Left kidney (tissue), 2 donors: ENCODE data around the gene CCDC136. TPM values are rescaled to one million over a fixed set of nuclear protein-coding genes. Genes with fewer than 3 reads are reported as not detected.

Source experiments
- DNase-seq: peaks from one replicate; pipeline ENCODE4 v3.0.0-alpha.2; 2013
- polyA plus RNA-seq: library from polyadenylated mRNA; unstranded; fragments of 120-200 nt; gene quantifications from one replicate; pipeline ENCODE4 v1.2.1, GENCODE V29; 2013; ENCODE audit not compliant: insufficient read length

The CCDC136 gene
- polyA plus RNA-seq, 1 donor, result 26.3 TPM

- no peak for DNase-seq
Measured at GRCh38 chr7:128844777-128845311, 53.1 kb downstream of the CCDC136 start.

DNA sequence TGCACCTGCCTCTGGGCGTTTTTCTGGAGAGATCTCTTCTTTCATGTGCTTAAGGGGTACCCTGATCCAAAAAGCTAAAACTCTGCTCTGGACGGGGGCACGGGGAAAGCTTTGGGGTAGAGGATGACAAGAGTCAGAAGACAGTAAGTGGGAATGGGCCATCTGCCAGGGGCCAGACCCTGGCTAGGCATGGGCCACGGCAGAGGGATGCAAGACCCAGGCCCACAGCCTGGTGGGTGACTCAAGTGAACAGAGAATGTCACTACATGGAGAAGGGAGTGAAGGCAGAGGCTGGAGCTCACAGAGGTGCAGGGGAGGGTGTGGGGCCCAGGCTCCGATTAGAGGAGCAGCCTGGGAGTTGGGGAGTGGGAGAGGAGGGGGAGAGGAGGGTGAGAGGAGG lies 53.7 kb downstream of the CCDC136 start:
- no peak for DNase-seq

- no peak for DNase-seq
Measured at GRCh38 chr7:128845987-128846386, 54.2 kb downstream of the CCDC136 start.

GRCh38 chr7:128846781-128847444 lies 55.1 kb downstream of the CCDC136 start:
- DNase-seq, result no peak

- DNase-seq, result no peak
Measured at GRCh38 chr7:128847721-128848211, 56.0 kb downstream of the CCDC136 start.

- DNase-seq, result no peak
Measured at GRCh38 chr7:128848289-128849155, 56.8 kb downstream of the CCDC136 start.

DNA sequence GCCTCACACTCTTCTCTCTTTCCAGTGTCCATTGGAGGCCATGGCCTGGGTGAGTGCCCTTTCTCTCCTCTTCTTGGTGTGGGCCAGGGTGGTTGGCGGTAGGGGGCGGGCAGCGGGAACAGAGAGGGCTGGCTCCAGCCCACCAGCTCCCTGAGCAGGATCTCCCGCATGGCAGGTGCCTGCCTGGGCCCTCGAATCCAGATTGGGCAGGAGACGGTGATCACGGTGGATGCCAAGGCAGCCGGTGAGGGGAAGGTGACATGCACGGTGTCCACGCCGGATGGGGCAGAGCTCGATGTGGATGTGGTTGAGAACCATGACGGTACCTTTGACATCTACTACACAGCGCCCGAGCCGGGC lies 57.4 kb downstream of the CCDC136 start:
- DNase-seq, result no peak

GRCh38 chr7:128849804-128850490 lies 58.2 kb downstream of the CCDC136 start:
- DNase-seq, result no peak

GRCh38 chr7:128852537-128853254 lies 60.9 kb downstream of the CCDC136 start:
- no peak for DNase-seq

DNA sequence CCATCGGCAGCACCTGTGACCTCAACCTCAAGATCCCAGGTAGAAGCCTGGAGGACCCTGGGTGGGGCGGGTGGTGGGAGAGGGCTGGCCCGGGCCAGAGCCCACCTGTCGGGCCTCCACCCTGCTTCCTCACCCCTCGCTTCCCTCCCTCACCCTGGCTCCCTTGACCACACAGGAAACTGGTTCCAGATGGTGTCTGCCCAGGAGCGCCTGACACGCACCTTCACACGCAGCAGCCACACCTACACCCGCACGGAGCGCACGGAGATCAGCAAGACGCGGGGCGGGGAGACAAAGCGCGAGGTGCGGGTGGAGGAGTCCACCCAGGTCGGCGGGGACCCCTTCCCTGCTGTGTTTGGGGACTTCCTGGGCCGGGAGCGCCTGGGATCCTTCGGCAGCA lies 62.0 kb downstream of the CCDC136 start:
- DNase-seq, result no peak

DNA sequence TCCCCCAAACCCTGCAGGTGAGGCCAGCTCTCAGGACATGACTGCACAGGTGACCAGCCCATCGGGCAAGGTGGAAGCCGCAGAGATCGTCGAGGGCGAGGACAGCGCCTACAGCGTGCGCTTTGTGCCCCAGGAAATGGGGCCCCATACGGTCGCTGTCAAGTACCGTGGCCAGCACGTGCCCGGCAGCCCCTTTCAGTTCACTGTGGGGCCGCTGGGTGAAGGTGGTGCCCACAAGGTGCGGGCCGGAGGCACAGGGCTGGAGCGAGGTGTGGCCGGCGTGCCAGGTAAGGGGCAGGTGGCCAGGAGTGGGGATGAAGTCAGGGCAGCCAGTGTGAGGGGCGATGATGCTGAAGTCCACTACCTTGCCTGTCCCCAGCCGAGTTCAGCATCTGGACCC lies 62.6 kb downstream of the CCDC136 start:
- no peak for DNase-seq

GRCh38 chr7:128855559-128855958 lies 63.8 kb downstream of the CCDC136 start:
- no peak for DNase-seq

GRCh38 chr7:128856001-128856718 lies 64.4 kb downstream of the CCDC136 start:
- DNase-seq, result no peak

- DNase-seq, result no peak
Measured at GRCh38 chr7:128858380-128859231, 66.8 kb downstream of the CCDC136 start.

DNA sequence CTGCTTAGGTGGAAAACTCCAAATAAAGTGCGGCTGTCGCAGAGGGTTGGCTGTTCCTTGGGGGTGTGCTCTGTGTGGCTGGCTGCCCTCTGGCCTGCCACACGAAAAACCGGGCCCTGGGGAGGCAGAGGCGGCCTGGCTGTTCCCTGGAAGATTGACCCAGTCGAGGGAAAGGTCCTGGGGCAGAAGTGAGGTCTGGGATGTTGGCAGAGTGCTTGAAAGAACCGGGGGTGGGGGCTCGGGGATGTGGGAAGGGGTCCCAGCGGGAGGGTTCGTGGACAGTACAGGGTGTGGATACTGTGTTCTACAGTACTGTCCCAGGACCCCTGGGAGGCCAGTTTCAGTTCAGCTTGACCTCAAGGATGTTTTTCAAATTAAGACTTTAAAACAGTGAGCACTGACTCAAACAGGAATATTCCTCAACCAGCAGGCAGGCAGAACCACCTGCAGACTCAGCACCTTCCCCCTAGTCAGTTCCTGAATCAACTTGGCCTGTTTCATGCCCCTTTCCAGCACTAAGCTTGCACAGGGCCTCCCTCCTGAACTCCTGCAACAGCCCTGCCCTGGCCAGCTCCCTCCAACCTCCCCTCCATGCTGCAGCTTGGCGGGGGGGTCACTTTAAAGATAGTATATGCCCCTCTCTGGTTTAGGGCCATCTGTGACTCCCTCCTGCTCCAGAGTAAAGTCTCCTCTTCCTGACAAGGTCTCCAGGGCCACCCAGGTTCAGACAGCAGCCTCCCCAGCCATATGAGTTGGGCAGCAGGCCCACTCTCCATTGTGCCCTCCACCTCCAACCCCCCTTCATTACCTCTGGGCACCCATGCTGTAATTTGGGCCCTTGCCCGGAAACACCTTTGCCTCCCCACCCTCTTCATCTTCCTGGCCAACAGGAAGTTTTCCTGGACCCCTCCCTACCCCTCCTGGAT lies 67.7 kb downstream of the CCDC136 start:
- no peak for DNase-seq

- no peak for DNase-seq
Measured at GRCh38 chr7:128860158-128861073, 68.6 kb downstream of the CCDC136 start.

- DNase-seq, result no peak
Measured at GRCh38 chr7:128861957-128862570, 70.3 kb downstream of the CCDC136 start.
